Endothelial cell of umbilical vein (primary cell): ENCODE measurements around the gene BIRC5. TPM values are rescaled to one million over a fixed set of nuclear protein-coding genes. Genes with fewer than 3 reads are reported as not detected.

ENCODE experiments used
- BruUV-seq: library from RNA; stranded (reverse); fragments of 400-500 nt; replicated peaks from 2 replicates; lab custom pipeline; 2021; lab: Mats Ljungman, UMichigan
- CTCF ChIA-PET: fragments of 300-600, 350-600 bp; sonication (Branson Sonifier 250); formaldehyde crosslinking; loops from one replicate; lab custom pipeline; 2021; ENCODE audit warnings: antibody characterized with exemption, inconsistent platforms; lab: Charles Lee
- POLR2A ChIA-PET: fragments of 300-600, 350-600 bp; sonication (Branson Sonifier 250); formaldehyde crosslinking; loops from one replicate; lab custom pipeline; 2021; ENCODE audit warnings: antibody characterized with exemption, inconsistent platforms; lab: Charles Lee
- DNase-seq: peaks from one replicate; pipeline ENCODE4 v3.0.0-alpha.2; 2011; ENCODE audit warnings: low read depth, low spot score
- FAIRE-seq: peaks from 2 replicates; lab custom pipeline; 2011; peaks lifted over from hg19 to GRCh38; lab: Jason Lieb, UNC
- H2AFZ ChIP-seq: 2 replicates; pipeline ENCODE4 v1.6.0; 2012; ENCODE audit warnings: low read depth, low read length, control low read depth, inconsistent platforms
- H3K27ac ChIP-seq: 2 replicates; pipeline ENCODE4 v1.5.1; 2011; ENCODE audit warnings: low read depth, mild to moderate bottlenecking, control low read depth, low read length, moderate library complexity; ENCODE audit not compliant: insufficient read depth
- H3K27me3 ChIP-seq, 2 experiments: 2 replicates each; pipeline versions ENCODE4 v1.6.0 to v1.6.1; 2011; ENCODE audit warnings: low read length in 2 of 2, mixed read lengths in 1 of 2; ENCODE audit not compliant: control insufficient read depth in 2 of 2, insufficient read depth in 2 of 2
- H3K36me3 ChIP-seq, 2 experiments: 2 replicates in 1 of 2; 3 replicates in 1 of 2; pipeline ENCODE4 v1.5.1; 2011; ENCODE audit warnings: low read length in 2 of 2, mild to moderate bottlenecking in 1 of 2, moderate library complexity in 1 of 2; ENCODE audit not compliant: control insufficient read depth in 2 of 2, insufficient read depth in 2 of 2; ENCODE audit errors: extremely low read depth in 1 of 2
- H3K4me1 ChIP-seq: 3 replicates; pipeline ENCODE4 v1.5.1; 2011; ENCODE audit warnings: mild to moderate bottlenecking, low read length; ENCODE audit not compliant: control insufficient read depth, insufficient read depth; ENCODE audit errors: extremely low read depth
- H3K4me2 ChIP-seq: 2 replicates; pipeline ENCODE4 v1.6.1; 2011; ENCODE audit warnings: low read length, control low read depth, mixed read lengths; ENCODE audit not compliant: insufficient read depth
- H3K4me3 ChIP-seq, 3 experiments: fragments of 200-600 bp in 1 of 3; sonication (generic), shearing (Covaris generic) in 1 of 3; replicated peaks in 1 of 3; 2 replicates each; pipeline ENCODE4 v1.5.1; 2011 to 2016; ENCODE audit warnings: control low read depth in 3 of 3, low read length in 3 of 3, mild to moderate bottlenecking in 2 of 3, inconsistent platforms in 1 of 3, low read depth in 1 of 3, moderate library complexity in 1 of 3; ENCODE audit not compliant: insufficient read depth in 1 of 3
- H3K79me2 ChIP-seq: 2 replicates; pipeline ENCODE4 v1.6.0; 2012; ENCODE audit warnings: low read length, inconsistent platforms; ENCODE audit not compliant: control insufficient read depth, insufficient read depth
- H3K9ac ChIP-seq: replicated peaks from 2 replicates; pipeline ENCODE3; 2011; ENCODE audit warnings: low read length, control low read depth; ENCODE audit not compliant: insufficient read depth; ENCODE audit errors: extremely low read depth
- H3K9me1 ChIP-seq: replicated peaks from 3 replicates; pipeline ENCODE4 v1.6.0; 2011; ENCODE audit warnings: mild to moderate bottlenecking, low read length; ENCODE audit not compliant: control insufficient read depth, insufficient read depth; ENCODE audit errors: extremely low read depth
- H3K9me3 ChIP-seq: replicated peaks from 2 replicates; pipeline ENCODE4 v1.5.1; 2012; ENCODE audit warnings: low read length, inconsistent platforms; ENCODE audit not compliant: control insufficient read depth, insufficient read depth
- H4K20me1 ChIP-seq: replicated peaks from 2 replicates; pipeline ENCODE3; 2011; ENCODE audit warnings: mild to moderate bottlenecking, low read length; ENCODE audit not compliant: control insufficient read depth, insufficient read depth; ENCODE audit errors: extremely low read depth
- CTCF ChIP-seq, 2 donors: IDR thresholded peaks; 1 replicate in 1 of 2; 2 replicates in 1 of 2; pipeline ENCODE4 v1.5.1; 2011; ENCODE audit warnings: low read length in 2 of 2, mild to moderate bottlenecking in 2 of 2, moderate library complexity in 2 of 2, control low read depth in 1 of 2, inconsistent platforms in 1 of 2, low read depth in 1 of 2; ENCODE audit not compliant: insufficient read depth in 1 of 2; ENCODE audit errors: extremely low read depth in 1 of 2
- EZH2 ChIP-seq: IDR thresholded peaks from 2 replicates; pipeline ENCODE4 v1.6.1; 2012; ENCODE audit warnings: borderline replicate concordance, low read depth, mild to moderate bottlenecking, moderate library complexity, low read length, inconsistent platforms; ENCODE audit not compliant: severe bottlenecking
- FOS ChIP-seq: IDR thresholded peaks from 2 replicates; pipeline ENCODE4 v1.6.1; 2011; ENCODE audit warnings: mild to moderate bottlenecking, low read length, moderate library complexity, borderline replicate concordance; ENCODE audit not compliant: insufficient read depth
- GATA2 ChIP-seq: IDR thresholded peaks from 2 replicates; pipeline ENCODE4 v1.7.0; 2011; ENCODE audit warnings: low read depth, mild to moderate bottlenecking, moderate library complexity, mixed read lengths, low read length; ENCODE audit not compliant: insufficient read length, insufficient read depth
- JUN ChIP-seq: IDR thresholded peaks from 2 replicates; pipeline ENCODE4 v1.6.1; 2011; ENCODE audit warnings: borderline replicate concordance, low read depth; ENCODE audit not compliant: insufficient read length, insufficient read depth
- MAX ChIP-seq: IDR thresholded peaks from 2 replicates; pipeline ENCODE4 v1.6.1; 2011; ENCODE audit not compliant: insufficient read depth, insufficient read length
- MYC ChIP-seq: IDR thresholded peaks from one replicate; pipeline ENCODE4 v1.6.1; 2011; ENCODE audit warnings: mild to moderate bottlenecking, low read depth, low read length
- POLR2A ChIP-seq: IDR thresholded peaks from 2 replicates; pipeline ENCODE4 v1.6.1; 2012; ENCODE audit warnings: low read depth, mild to moderate bottlenecking, control low read depth, low read length
- POLR2AphosphoS5 ChIP-seq: IDR thresholded peaks from 2 replicates; pipeline ENCODE4 v1.6.1; 2012; ENCODE audit warnings: low read depth, mild to moderate bottlenecking, control low read depth, low read length, moderate library complexity; ENCODE audit not compliant: insufficient read depth
- dilution Hi-C: fragments of 300-500 bp; cut with MboI; formaldehyde crosslinking; loops from one replicate; pipeline ENCODE4 v1.15.0; 2019; ENCODE audit warnings: low sequenced_read_pairs; ENCODE audit not compliant: extremely low pct_ligation_motif_present
- intact Hi-C: fragments of 100-400 bp; cut with micrococcal nuclease; formaldehyde crosslinking; loops from one replicate; pipeline ENCODE4 v1.10.0; 2022
- polyA plus RNA-seq, 4 experiments: library from polyadenylated mRNA; depleted of rRNA in 3 of 4; stranded (reverse) in 3 of 4; unstranded in 1 of 4; fragments of >200 nt; gene quantifications; 2 replicates each; pipeline versions ENCODE4 v1.2.1 to v1.2.3, GENCODE V29; 2011 to 2012; ENCODE audit warnings: missing spikeins in 1 of 4
- total RNA-seq: library from RNA; stranded (reverse); gene quantifications from 2 replicates; pipeline ENCODE4 v1.2.3, GENCODE V29; 2021

The BIRC5 gene
- total and polyA plus RNA-seq, 2 donors (not counting 3 experiments of a cell fraction or from before 2014, with no cell fraction given): 32.8 to 74.6 TPM

- no peak overlapping the region for H3K27ac ChIP-seq
- FAIRE-seq (no peak), DNase-seq (no peak)
- no peaks in the 10 kb centered on the region for H3K9me1 ChIP-seq
- no peaks in the 10 kb centered on the region for H3K36me3 ChIP-seq
- BruUV-seq: no TSS peak
- H4K20me1 ChIP-seq: no peaks in the 10 kb centered on the region
- no peak overlapping the region for H2AFZ ChIP-seq
- intact Hi-C loops: loop anchor here (1.0 to 10.0 kb wide), 9 partner anchors 64 to 453 kb away; partner anchors contain the start of genes AFMID, SOCS3, TK1 and TMC6
- no peaks in the 10 kb centered on the region for H3K9me3 ChIP-seq
- H3K9ac ChIP-seq: no peak overlapping the region
- no peak overlapping the region for H3K4me3 ChIP-seq
- CTCF ChIA-PET: interaction anchor here (0.6 to 3.7 kb wide), 41 partner anchors 9 to 455 kb away, joined by 3 to 59 read pairs (median 6); partner anchors contain the start of genes AFMID, BIRC5, SOCS3 and SYNGR2
- TF ChIP-seq MAX: no peak
- TF ChIP-seq CTCF (IDR thresholded peaks at IDR 0.05; ENCODE audit: extremely low read depth in 1 of 2, insufficient read depth in 1 of 2, low read depth in 1 of 2, low read length in 2 of 2): no peak
- TF ChIP-seq MYC: no peak
- no peak for TF ChIP-seq JUN
- no peak for TF ChIP-seq POLR2AphosphoS5
- no peak for TF ChIP-seq GATA2
- no peak for TF ChIP-seq FOS
- no peak for TF ChIP-seq POLR2A
- TF ChIP-seq EZH2: no peak
- dilution Hi-C loops: no loop called here
- H3K79me2 ChIP-seq: no peaks in the 10 kb centered on the region
- H3K4me2 ChIP-seq: no peak overlapping the region
- POLR2A ChIA-PET: interaction anchor here (1.3 kb wide), 1 partner anchor 108 kb away, joined by 3 read pairs; the partner anchor contains the start of gene SOCS3
- no peaks in the 10 kb centered on the region for H3K27me3 ChIP-seq
- peaks cover 4% of the 10 kb centered on the region for H3K4me1 ChIP-seq
These were observed 37.7 kb downstream of the BIRC5 start for GRCh38 chr17:78251773-78252103.
